B cell (primary cell): ENCODE data around the gene CIITA. TPM values are rescaled to one million over a fixed set of nuclear protein-coding genes. Genes with fewer than 3 reads are reported as not detected.

Source experiments
- ATAC-seq: fragments of 200-7000 bp; cut with Tn5 transposase; one replicate; pipeline ENCODE4 v1.10.0; 2021; ENCODE audit warnings: low read depth, mild to moderate bottlenecking, moderate number of reproducible peaks, moderate library complexity
- CTCF ChIA-PET: fragments of 350-600 bp; sonication (Branson Sonifier 250); formaldehyde crosslinking; loops from one replicate; lab custom pipeline; 2021; ENCODE audit warnings: antibody characterized with exemption, inconsistent platforms; lab: Charles Lee
- POLR2A ChIA-PET: fragments of 350-600 bp; sonication (Branson Sonifier 250); formaldehyde crosslinking; loops from one replicate; lab custom pipeline; 2021; ENCODE audit warnings: antibody characterized with exemption; lab: Charles Lee
- DNase-seq: peaks from one replicate; pipeline ENCODE4 v3.0.0; 2013
- H2AFZ ChIP-seq: 2 replicates; pipeline ENCODE4 v1.6.1; 2012; ENCODE audit warnings: mild to moderate bottlenecking, low read depth, low read length; ENCODE audit not compliant: insufficient read depth, poor library complexity, severe bottlenecking
- H3K27ac ChIP-seq, 2 donors: 1 replicate in 1 of 2; 2 replicates in 1 of 2; pipeline ENCODE4 v1.5.1; 2012 to 2013; ENCODE audit warnings: low read length in 2 of 2, mild to moderate bottlenecking in 2 of 2, moderate library complexity in 1 of 2
- H3K27me3 ChIP-seq, 4 experiments: fragments of 200-600 bp in 1 of 4; sonication (generic) in 1 of 4; replicated peaks in 1 of 4; 1 replicate in 2 of 4; 2 replicates in 2 of 4; pipeline versions ENCODE4 v1.6.1 to v1.7.0; 2013 to 2016; ENCODE audit warnings: low read length in 3 of 4, mild to moderate bottlenecking in 2 of 4, mixed read lengths in 1 of 4, moderate library complexity in 1 of 4; ENCODE audit not compliant: insufficient read depth in 4 of 4, control insufficient read depth in 3 of 4; ENCODE audit errors: control extremely low read depth in 1 of 4
- H3K36me3 ChIP-seq, 2 experiments: replicated peaks in 1 of 2; 1 replicate in 1 of 2; 2 replicates in 1 of 2; pipeline versions ENCODE4 v1.6.1 to v1.7.1; 2013; ENCODE audit warnings: low read length in 1 of 2; ENCODE audit not compliant: insufficient read depth in 2 of 2, control insufficient read depth in 1 of 2; ENCODE audit errors: control extremely low read depth in 1 of 2, extremely low read depth in 1 of 2
- H3K4me1 ChIP-seq, 2 donors: fragments of 200-600 bp in 1 of 2; sonication (generic) in 1 of 2; 1 replicate in 1 of 2; 2 replicates in 1 of 2; pipeline versions ENCODE4 v1.5.1 to v1.6.1; 2013 to 2017; ENCODE audit warnings: low read length in 2 of 2; ENCODE audit not compliant: control insufficient read depth in 2 of 2, insufficient read depth in 2 of 2
- H3K4me2 ChIP-seq: replicated peaks from 2 replicates; pipeline ENCODE3; 2012; ENCODE audit warnings: mild to moderate bottlenecking, low read depth, low read length; ENCODE audit not compliant: poor library complexity, severe bottlenecking
- H3K4me3 ChIP-seq, 5 experiments: fragments of 200-600 bp in 1 of 5; sonication (generic) in 1 of 5; 1 replicate in 3 of 5; 2 replicates in 2 of 5; pipeline versions ENCODE4 v1.5.1 to v1.7.0; 2011 to 2016; ENCODE audit warnings: low read length in 4 of 5, mild to moderate bottlenecking in 4 of 5, low read depth in 2 of 5, control low read depth in 1 of 5, moderate library complexity in 1 of 5; ENCODE audit not compliant: insufficient read depth in 1 of 5; ENCODE audit errors: control extremely low read depth in 1 of 5, extremely low read depth in 1 of 5
- H3K79me2 ChIP-seq: fragments of 200-600 bp; sonication (generic); one replicate; pipeline ENCODE4 v1.6.0; 2016; ENCODE audit warnings: low read length; ENCODE audit not compliant: control insufficient read depth, insufficient read depth
- H3K9ac ChIP-seq: fragments of 200-600 bp; sonication (generic); 2 replicates; pipeline ENCODE4 v1.6.1; 2017; ENCODE audit warnings: mild to moderate bottlenecking, low read length, moderate library complexity
- H3K9me3 ChIP-seq, 3 donors: one replicate each; pipeline versions ENCODE4 v1.6.1 to v1.7.1; 2013; ENCODE audit warnings: low read length in 2 of 3; ENCODE audit not compliant: control insufficient read depth in 2 of 3, insufficient read depth in 1 of 3; ENCODE audit errors: control extremely low read depth in 1 of 3
- H4K20me1 ChIP-seq: 2 replicates; pipeline ENCODE4 v1.6.0; 2012; ENCODE audit warnings: mild to moderate bottlenecking, low read length; ENCODE audit not compliant: insufficient read depth, control insufficient read depth, poor library complexity, severe bottlenecking
- H3K27ac Mint-ChIP-seq: one replicate; pipeline ENCODE4 v1.8.0; 2021; ENCODE audit warnings: mixed read lengths
- H3K27me3 Mint-ChIP-seq: one replicate; pipeline ENCODE4 v1.8.0; 2021; ENCODE audit warnings: mixed read lengths
- H3K4me1 Mint-ChIP-seq: one replicate; pipeline ENCODE4 v1.8.0; 2021; ENCODE audit warnings: mixed read lengths
- H3K4me3 Mint-ChIP-seq: one replicate; pipeline ENCODE4 v1.8.0; 2021; ENCODE audit warnings: mixed read lengths
- H3K9me3 Mint-ChIP-seq: one replicate; pipeline ENCODE4 v1.8.0; 2022; ENCODE audit warnings: mixed read lengths; ENCODE audit not compliant: insufficient read depth
- EZH2 ChIP-seq: IDR thresholded peaks from 2 replicates; pipeline ENCODE4 v1.6.1; 2012; ENCODE audit warnings: borderline replicate concordance, low read depth, mild to moderate bottlenecking, moderate library complexity, low read length; ENCODE audit not compliant: insufficient read depth, poor library complexity, severe bottlenecking
- WGBS: methylation state at CpG from one replicate; pipeline ENCODE4 v1.1.5; 2013; ENCODE audit warnings: missing lambda C conversion rate; ENCODE audit not compliant: insufficient coverage; 5-methylcytosine and 5-hydroxymethylcytosine counted together
- intact Hi-C: fragments of 100-400 bp; cut with micrococcal nuclease; formaldehyde crosslinking; loops from one replicate; pipeline ENCODE4 v1.10.0; 2022
- polyA plus RNA-seq: library from polyadenylated mRNA; depleted of rRNA; stranded (reverse); fragments of >200 nt; gene quantifications from 2 replicates; pipeline ENCODE4 v1.2.3, GENCODE V29; 2012
- total RNA-seq, 2 donors: library from RNA; stranded (reverse); fragments of 120-200 nt in 1 of 2; gene quantifications; 1 replicate in 1 of 2; 2 replicates in 1 of 2; pipeline versions ENCODE4 v1.2.3 to v1.2.4, GENCODE V29; 2013 to 2022
- TF ChIP-seq, protein P1 (sequence below): fragments of 200-600 bp; IDR thresholded peaks from one replicate; pipeline ENCODE4 v1.8.0; 2022; ENCODE audit warnings: antibody characterized with exemption, mild to moderate bottlenecking

Gene CIITA
- total and polyA plus RNA-seq, 2 donors (not counting 1 experiment from before 2014, with no cell fraction given): 632 to 719 TPM

- WGBS: 75% methylated on average over 5 of the region's 6 CpGs
- Histone ChIP-seq H3K4me2 (no peak overlapping the region), H3K27me3 (no peaks in the 10 kb centered on the region), H3K4me3 (no peak overlapping the region), H3K27ac (no peak overlapping the region), H3K9me3 (no peaks in the 10 kb centered on the region), H3K36me3 (peaks cover 3 to 36% of the 10 kb centered on the region in 2 experiments), H3K9ac (no peak overlapping the region), H2AFZ (no peak overlapping the region), H3K79me2 (peaks cover 21% of the 10 kb centered on the region), H4K20me1 (peaks cover 9% of the 10 kb centered on the region), H3K4me1 (peaks cover 9 to 25% of the 10 kb centered on the region in 2 donors)
- ATAC-seq (no peak), DNase-seq (no peak)
- ChIA-PET CTCF (interaction anchor here (1.1 to 5.9 kb wide), 9 partner anchors 10 to 373 kb away, joined by 3 to 64 read pairs (median 5); partner anchors contain the start of gene SOCS1), POLR2A (no interaction called here)
- Mint-ChIP-seq H3K4me1 (peaks cover 55% of the 10 kb centered on the region), H3K9me3 (no peaks in the 10 kb centered on the region), H3K27me3 (no peaks in the 10 kb centered on the region), H3K4me3 (no peak overlapping the region), H3K27ac (no peak overlapping the region)
- no peak for TF ChIP-seq EZH2
- TF ChIP-seq, protein P1, sequence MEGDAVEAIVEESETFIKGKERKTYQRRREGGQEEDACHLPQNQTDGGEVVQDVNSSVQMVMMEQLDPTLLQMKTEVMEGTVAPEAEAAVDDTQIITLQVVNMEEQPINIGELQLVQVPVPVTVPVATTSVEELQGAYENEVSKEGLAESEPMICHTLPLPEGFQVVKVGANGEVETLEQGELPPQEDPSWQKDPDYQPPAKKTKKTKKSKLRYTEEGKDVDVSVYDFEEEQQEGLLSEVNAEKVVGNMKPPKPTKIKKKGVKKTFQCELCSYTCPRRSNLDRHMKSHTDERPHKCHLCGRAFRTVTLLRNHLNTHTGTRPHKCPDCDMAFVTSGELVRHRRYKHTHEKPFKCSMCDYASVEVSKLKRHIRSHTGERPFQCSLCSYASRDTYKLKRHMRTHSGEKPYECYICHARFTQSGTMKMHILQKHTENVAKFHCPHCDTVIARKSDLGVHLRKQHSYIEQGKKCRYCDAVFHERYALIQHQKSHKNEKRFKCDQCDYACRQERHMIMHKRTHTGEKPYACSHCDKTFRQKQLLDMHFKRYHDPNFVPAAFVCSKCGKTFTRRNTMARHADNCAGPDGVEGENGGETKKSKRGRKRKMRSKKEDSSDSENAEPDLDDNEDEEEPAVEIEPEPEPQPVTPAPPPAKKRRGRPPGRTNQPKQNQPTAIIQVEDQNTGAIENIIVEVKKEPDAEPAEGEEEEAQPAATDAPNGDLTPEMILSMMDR: no peak
- intact Hi-C loops: loop anchor here (5.0 kb wide), 1 partner anchor 123 kb away; no protein-coding TSS in a partner anchor
Observed at GRCh38 chr16:10984509-10984908, 107.5 kb downstream of the CIITA start.

Other genes starting within 250 kb of the CIITA start
- gene TEKT5, start 182.3 kb upstream of the CIITA start, total RNA-seq: 0.42 TPM in 1 of 2 replicates, not detected in the other
- 0.25 and 0.57 TPM in 2 replicates for gene TEKT5, start 182.3 kb upstream of the CIITA start, polyA plus RNA-seq
- 54.3 and 67.3 TPM in 2 replicates for gene NUBP1, start 133.4 kb upstream of the CIITA start, total RNA-seq
- 47.3 and 47.7 TPM in 2 replicates for gene NUBP1, start 133.4 kb upstream of the CIITA start, polyA plus RNA-seq
- 2.6 and 3.2 TPM in 2 replicates for gene TVP23A, start 58.4 kb upstream of the CIITA start, total RNA-seq
- gene TVP23A, start 58.4 kb upstream of the CIITA start, polyA plus RNA-seq: 0.27 and 0.37 TPM in 2 replicates
- gene DEXI, start 65.3 kb downstream of the CIITA start, total RNA-seq: 17.7 and 18.1 TPM in 2 replicates
- gene DEXI, start 65.3 kb downstream of the CIITA start, polyA plus RNA-seq: 6.7 and 9.1 TPM in 2 replicates
- 79.5 and 82.3 TPM in 2 replicates for gene CLEC16A, start 67.4 kb downstream of the CIITA start, total RNA-seq
- gene CLEC16A, start 67.4 kb downstream of the CIITA start, polyA plus RNA-seq: 20.8 and 21.9 TPM in 2 replicates